Measurements from ENCODE around the gene SIRT7.
"Not testable (repeated sequence)": the region's sequence is repeated elsewhere in the genome, so short reads cannot be mapped to it uniquely, and the experiment has no call there.

Gene SIRT7

DNA sequence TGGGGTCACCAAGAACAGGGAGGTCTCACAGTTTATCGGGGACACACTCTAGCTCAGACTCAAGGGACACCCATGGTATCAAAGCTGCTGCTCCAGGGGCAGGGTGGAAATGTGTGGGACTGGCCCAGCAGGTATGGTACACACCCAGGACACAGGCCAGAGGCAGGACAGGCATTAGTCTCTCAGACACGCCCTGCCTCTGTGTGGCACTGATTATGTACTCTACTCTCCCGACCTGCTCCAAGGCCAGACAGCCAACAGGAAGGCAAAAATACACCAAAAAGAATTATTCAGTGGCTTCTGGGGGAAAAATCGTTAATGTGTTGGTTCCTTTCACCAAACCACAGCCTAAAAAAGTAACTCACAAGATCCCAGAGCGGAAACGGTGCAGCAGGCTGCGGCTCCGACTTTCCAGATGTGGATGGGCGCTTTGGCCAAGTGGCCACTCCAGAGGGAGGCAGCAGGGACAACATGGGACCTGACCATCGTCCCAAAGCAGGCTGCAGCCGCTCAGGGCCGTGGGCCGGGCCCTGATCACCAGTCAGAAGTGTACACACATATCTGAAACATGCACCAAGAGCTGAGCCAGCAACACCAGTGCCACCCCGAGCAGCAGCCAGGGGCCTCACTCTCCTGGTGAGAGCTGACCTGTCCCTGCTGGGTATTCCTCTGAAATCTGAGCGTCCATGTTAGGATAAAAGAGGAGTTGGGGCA is 1.0 kb upstream of the SIRT7 start:
- no peak for DNase-seq

DNA sequence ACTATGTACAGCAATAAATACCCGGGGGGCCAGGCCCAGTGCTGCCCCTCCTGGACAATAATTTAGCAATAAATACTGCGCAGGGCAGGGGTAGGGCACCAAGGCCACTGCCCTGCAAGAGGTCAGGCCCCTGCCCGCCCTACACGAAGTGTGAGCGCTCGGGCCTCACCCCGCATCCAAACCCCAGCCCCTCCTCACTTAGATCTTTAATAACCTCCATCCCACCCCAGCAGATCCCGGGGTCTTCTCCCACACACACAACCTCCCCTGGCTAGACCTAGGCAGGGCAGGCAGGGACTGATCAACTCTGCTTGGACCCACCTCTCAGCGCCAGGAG is 325 bp upstream of the SIRT7 start:
- not testable (repeated sequence) for DNase-seq

DNA sequence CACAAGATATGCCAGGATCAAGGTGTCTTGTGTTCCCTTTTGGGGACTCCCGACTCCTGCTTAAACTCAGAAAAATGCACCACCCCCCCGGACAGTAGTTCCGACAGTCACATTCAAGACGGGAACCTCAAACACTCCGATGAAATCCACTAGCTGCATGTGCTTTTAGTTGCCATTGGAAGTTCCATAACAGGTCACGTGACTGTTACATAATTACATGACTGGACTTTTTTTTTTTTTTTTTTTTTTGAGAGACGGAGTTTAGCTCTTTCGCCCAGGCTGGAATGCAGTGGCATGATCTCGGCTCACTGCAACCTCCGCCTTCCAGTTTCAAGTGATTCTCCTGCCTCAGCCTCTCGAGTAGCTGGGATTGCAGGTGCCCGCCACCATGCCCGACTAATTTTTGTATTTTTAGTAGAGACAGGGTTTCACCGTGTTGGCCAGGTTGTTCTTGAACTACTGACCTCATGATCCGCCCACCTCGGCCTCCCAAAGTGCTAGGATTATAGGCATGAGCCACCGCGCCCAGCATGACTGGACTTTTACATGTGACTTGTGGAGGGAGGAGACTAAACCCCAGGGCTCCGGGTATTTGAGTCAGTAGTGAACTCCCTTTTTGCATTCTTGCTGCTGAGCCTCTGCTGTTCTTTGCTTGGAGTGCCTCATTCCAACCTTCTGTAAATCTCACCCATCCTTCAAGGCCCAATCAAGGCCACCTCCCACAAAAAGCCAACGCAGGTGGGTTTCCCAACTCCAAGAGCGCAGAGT is 1.6 kb downstream of the SIRT7 start:
- no peak for DNase-seq

DNA sequence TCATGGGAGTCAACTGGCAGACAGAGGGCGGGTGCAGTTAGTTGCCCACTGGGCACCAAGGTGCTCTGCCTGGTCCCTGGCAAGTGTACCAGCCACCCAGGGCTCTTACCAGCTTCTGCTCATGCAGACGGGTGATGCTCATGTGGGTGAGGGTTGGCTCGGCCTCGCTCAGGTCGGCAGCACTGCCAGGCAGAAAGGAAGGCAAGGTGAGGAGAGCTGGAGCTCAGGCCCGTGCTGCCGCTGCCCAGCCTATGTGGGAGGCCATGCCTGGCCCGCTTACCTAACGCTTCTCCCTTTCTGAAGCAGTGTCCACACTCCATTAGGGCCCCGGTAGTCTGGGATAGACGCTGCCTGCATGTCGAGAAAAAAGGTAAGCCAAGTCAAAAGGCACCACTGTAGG is 2.6 kb downstream of the SIRT7 start:
- no peak for DNase-seq

DNA sequence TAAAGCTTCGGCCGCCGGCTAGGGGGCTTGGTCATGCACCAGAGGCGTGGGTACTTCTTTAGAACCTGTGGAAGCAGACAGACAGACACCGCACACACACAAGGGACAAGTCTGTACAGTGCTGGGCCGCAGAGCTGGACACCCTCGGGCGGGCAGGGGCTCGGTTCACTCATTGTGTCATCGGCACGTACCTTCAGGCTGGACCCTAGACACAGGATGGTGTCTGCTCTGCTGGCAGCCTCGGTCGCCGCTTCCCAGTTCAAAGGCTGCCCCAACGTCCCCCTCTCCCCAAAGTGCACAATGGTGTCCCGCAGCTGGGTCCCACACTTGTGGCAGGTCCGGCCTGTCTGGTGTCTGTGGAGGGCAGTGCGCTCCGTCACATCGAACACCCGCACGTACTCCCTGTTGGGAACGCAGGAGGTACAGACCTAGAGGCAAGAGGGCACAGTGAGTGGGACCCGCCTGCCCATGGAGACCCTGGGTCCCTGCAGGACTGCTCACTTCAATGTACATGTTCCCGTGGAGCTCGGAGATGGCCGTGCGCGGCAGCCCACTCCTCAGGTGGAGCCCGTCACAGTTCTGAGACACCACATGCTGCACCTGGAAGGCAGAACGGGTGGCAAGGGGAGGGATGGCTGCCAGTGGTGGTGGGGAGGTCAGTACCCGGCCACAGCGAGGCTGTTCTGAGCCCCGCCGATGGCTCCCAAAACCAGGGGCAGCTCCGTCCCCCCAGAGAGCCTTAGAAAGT is 3.7 kb downstream of the SIRT7 start:
- no peak for DNase-seq

DNA sequence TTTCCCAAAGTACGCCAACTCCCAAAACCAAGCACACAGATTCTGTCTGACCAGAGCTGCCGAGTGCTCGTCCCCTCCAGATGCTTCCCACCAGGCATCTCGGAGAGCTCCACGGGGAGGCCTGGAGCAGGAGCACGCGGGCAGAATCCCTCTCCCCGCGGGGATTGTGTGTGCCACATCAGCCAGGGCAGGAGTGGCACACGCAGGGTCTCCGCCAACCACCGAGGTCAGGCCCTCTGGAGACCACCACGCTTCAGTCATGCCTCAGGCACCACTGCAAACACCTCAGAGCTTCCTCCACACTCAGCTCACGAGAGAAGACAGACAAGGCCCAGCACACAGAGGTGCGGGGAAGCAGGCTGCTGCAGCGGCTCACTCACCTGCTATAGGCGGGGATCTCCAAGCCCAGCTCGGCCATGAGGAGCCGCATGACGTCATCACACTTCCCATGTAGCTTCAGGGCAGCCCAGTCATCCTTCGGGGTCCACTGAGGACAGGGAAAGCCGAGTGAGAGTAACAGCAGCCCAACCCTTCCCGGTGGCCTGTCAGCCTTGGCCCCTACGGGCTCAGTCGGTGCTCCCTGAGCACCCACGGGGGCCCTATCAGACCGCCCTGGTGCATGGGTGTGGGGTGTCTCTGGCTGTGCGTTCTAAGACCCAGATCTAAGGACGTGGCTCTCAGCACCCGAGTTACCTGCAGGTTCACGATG is 4.4 kb downstream of the SIRT7 start:
- DNase-seq, result no peak

DNA sequence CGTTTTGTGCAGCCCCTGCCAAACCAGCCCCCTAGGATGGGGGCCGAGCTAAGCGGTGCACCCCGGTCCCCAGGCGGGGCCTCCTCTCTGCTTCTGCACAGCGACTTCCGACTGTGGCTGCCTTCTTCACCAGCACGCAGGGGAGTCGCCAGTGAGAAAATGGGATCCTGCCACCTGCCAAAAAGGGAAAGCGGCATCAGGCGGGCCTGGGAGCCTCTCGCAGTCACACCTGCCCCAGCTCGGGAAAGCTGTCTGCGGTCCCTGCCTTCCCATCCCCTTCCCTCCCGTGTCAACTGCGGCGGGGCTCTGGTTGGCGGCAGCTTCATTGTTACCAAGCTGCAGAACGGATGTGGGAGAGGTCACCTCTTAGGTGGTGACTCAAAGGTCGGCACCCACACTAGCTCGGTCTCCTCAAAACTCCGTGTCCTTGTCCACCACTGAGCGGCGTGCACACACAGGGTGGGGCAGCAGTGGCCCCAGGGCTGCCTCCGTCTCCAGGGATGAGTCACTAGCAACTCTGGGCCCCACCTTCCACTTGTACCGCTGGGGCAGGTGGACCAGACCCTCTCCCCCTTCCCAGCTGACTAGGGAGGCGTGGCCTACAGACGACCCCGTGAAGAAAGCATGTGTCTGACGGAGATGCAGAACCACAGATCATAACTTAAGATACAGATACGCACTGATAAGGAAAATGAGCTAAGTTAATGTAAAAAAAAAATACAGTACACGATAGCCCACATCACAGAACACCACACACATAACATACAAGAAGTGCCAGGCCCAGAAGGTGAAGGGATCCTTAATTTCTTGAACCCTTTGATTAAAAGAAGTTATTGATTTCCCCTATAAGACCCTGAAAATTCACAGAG is 5.3 kb downstream of the SIRT7 start:
- DNase-seq, result no peak

DNA sequence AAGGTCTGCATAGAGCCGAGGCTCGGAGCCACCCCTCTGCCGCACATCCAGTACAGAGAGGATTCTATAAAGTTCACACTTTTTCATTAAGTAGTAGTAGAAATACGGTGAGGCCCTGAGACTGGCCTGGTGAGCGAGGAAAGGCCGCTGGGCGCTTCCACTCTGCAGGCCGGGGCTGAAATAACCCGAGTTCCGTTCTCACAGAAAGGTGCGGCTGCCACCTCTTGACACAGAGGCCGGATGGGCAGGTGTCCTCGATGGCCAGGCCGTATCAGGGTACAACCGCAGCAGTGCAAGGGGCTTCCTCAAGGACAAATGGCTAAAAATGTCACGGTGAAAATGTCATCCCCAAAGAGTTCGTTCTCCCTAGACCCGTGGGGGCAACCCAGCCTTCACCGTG is 6.0 kb downstream of the SIRT7 start:
- no peak for DNase-seq

DNA sequence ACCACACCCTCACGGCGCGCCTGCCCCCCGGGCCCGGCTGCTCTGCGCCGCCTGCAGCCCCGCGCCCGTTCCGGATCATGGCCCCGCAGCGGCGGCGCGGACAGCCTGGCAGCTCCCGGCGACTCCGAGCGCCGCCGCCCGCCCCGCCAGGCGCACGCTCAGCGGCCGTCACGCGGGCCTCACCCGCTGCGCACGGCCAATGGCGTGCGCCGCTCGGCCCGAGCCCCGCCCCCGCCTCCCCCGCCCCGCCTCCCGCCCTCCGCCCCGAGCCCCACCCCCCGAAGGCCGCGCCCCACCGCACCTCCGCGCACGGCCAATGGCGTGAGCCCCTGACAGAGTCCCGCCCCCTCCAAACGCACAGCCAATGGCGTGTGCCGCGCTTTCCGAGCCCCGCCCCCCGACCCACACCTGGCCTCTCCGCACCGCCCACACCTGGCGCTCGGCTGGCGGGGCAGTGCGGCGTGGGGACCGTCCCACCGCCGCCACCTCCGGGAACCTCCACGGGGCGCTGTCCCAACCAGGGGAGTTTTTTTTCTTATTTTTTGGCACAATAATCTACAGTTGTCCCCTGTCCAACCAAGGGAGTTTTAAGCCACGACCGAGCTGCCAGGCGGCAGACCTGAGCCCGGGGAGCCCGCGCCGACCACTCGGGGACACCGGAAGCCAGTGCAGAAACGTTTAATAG is 6.6 kb downstream of the SIRT7 start, which contains the start of gene PCYT2:
PCYT2 (minus strand) TSS at position 123 of the 685 bp plus-strand sequence; CDS start at position 79, 44 bp downstream.
- peak; percentile 93 for DNase-seq

DNA sequence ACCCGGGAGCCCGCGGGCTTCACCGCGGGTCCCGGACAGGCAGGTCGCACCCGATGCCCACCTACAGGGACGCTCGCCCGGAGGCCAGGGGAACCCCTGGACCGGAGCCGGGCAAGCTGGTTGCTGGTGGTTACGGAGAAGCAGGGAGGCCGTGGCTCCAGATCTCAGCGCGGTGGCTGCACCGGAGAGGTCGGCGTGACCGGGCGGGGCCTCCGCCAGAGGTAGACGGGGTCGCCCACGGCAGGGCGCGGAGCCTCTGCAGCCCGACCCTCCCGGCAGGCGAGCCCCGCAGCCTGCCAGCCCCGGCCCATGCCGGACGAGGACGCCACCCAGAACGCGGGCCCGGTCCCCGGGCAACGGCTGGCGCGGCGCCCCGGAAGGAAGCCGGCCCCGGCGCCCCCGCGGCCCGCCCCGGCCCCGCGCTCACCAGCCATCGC is 7.1 kb downstream of the SIRT7 start:
- peak; percentile 28 for DNase-seq

DNA sequence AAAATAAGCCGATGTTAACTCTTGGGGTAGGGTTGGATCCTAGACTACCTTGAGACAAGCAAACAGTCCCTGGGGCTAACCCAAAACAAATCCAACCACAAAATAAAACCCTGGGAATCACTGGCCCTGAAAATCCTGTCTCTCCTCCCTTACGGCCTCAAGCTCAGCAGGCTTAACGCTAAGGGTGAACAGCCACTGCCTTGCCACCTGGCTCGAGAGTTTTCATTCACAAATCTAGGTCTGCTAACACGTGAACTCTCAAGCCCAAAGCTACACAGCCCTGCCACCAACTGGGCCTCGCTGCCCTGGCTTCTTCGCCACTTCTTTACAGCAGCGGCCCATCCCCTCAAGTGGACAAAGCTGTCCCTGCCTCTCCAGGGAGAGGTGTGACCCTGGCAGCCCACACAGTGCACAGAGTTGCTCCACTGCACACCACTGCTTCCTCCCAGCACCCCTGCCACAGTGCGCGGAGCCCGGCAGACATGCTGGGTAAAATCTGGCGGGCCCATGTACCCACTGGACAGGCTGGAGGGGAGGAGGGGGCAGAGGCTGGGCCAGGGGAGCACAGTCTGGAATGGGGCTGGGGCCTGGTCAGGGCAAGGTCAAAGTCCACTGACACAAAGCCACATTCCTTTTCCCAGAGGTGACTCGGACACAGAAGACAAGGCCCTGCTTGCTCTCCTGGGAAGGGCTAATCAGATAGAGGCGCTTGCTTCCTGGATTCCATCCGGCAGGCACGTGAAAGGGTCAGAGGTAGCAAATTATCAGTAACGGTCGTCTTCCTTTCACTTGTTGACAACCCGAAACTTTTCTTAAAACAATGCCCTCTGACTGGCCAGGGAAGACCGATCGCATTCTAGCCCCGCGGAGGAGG is 7.8 kb downstream of the SIRT7 start:
- no peak for DNase-seq

DNA sequence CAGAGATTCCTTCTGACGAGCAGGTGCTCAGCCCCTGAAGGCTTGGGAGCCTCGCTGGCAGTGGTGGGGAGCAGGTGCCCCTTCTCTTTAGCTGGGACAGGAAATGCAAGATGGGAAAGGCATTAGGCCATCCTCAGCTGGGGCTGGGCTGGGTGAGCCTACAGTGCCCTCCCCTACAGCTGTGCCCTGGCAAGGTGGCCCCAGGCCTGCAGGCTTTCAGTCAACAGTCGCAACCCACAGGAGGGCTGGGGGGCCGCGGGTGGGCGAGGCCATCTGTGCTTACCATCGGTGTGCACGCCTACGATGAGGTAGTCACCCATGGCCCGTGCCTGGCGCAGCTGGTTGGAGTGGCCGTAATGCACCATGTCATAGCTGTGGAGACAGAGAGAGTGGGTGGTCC is 8.7 kb downstream of the SIRT7 start:
- no peak for DNase-seq

DNA sequence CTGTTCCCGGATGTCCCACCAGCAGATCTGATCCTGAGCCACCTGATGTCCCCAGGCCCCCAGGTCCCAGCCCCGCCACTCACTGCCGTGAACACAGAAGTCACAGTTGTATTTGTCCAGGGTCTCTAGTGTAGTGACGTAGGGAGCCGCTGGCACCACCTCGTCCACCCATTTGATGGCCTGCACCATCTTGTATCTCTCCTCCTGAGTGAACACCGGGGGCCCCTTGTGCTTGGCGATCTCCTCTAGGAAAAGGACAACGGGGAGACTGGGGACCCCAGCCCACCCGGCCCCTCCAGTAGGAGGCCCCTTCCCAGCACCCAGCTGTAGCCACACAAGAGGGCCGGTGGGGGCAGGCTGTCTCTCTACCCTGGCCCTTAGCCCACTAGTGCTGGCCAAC is 9.2 kb downstream of the SIRT7 start:
- no peak for DNase-seq

DNA sequence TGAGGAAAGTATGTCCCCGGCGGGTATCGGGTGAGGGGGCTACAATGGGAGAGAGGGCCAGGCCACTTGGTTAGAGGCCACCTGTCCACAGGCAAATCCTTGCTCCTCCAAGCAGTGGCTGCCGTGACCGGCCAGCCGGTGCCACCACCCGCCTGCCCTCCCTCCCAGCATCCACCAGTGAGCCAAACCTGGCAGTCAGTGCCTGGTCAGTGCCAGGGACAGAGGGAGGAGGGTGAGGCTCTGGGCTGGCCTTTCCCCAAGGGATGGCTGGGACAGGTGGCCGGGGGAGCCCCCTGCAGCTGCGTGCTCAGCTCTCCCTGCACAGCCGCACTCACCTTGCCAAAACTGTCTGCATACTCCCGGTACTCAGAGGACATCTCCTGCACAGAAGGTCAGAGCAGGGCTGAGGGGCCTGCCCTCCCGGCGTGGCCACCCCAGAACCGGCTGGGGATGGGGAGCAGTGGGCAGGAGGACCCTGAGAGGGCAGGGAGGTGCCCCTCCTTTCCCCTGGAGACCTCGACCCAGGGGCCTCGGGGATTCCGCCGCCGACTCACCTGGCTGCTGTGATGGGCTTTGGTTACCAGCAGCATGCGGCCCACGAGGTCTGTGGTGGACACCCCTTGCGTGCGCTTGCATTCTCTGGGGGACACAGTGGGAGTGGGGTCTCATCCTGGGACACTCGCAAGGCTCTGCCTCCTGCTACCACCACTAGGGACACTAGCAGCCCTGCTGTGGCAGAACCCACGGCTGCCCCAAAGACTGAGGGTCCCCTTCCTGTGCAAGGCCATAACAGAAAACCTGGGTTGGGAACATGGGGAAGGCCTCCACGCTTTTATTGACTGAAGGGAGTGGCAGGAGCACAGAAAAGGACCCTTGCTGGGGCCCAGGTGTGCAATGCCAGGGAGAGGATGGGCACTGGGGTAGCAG is 10.5 kb downstream of the SIRT7 start:
- no peak for DNase-seq

DNA sequence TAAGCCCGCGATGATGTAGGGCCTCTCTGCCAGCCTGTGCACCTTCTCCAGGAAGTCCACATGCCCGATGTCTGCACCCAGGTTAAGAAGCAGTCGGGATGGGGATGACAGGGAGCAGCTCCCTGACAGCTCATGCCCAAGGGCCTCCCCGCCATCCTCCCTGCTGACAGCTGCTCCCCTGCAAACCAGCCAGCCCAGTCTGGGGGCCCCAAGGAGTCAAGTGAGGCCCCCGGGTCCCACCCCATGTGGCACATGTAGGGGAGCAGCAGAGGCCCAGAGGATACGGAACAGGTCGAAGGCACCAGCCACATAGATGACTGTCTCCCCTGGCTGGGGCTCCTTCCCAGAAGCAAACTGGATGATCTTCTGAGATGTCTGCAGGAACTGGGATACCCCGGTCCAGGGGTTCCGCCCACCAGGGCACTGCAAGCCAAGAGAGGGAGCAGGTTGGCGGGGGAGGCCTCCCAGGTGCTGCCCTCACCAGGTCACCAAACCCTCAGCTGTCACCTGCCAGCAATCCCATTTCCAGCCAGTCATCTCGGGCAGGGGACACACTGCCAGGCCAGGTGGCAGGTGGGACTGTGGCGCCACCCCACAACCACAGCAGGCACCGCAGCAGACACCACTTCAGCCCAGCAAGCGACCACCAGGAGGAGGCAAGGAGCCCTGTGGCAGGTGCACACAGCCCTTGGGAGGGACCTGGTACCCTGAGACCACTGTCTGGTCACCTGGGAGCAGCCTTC is 11.3 kb downstream of the SIRT7 start:
- no peak for DNase-seq

DNA sequence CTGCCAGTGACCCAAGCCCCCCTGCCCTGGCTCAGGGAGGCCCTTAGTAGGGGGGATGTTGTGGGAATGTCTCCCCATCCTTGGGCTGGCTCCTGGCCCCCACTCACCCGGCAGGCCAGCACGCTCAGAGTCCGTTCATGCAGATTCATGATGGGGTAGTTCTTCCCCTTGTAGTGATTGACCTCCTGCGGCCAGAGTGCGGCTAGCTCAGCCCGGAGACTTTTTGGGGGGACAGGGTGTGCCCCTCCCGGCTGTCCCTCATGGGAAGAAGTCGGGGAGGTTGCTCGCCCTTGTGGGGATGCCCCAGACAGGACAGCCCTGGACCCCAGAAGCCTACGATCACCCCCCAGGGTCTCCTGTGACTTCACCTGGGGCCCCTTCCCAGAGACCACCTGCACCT is 12.0 kb downstream of the SIRT7 start:
- DNase-seq, result no peak

DNA sequence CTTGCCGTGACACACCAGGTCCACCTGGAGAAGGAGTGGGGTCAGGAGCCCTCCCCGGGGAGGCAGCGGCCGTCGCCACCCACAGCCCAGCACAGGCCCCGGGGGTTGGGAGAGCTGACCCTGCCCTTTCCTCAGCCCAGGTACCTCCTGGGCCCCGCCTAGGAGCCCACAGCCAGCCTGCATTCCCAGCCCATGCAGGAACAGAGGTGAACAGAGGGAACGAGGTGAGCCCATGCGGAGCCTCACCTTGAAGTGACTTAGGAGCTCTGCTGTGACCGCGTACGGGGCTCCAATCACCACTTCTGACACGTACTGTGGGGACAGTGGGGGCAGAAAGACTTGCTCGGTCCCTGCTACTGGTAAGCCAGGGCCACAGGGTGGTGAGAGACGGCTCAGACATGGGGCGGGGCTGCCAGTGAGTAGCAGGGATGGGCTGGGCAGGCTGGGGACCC is 12.5 kb downstream of the SIRT7 start:
- DNase-seq, result no peak
